C4-2B (cell line): ENCODE results near the gene TENM4.

Experiments used
- CTCF ChIP-seq: fragments of 450-650 bp; conservative IDR thresholded peaks from 2 replicates; pipeline ENCODE4 v1.5.1; 2017; ENCODE audit warnings: mild to moderate bottlenecking
- ZFX ChIP-seq: fragments of 450-650 bp; IDR thresholded peaks from 2 replicates; pipeline ENCODE4 v1.6.1; 2017

GRCh38 chr11:78831571-78831970 is 609.3 kb downstream of the TENM4 start:
- no peak for TF ChIP-seq CTCF
- TF ChIP-seq ZFX: no peak
